Urinary bladder (tissue), 4 donors: ENCODE data around the gene TNFRSF25. TPM values are rescaled to one million over a fixed set of nuclear protein-coding genes. Genes with fewer than 3 reads are reported as not detected.
"Not testable (repeated sequence)": the region's sequence is repeated elsewhere in the genome, so short reads cannot be mapped to it uniquely, and the experiment has no call there.

ENCODE experiments used
- DNase-seq: peaks from one replicate; pipeline ENCODE4 v3.0.0-alpha.2; 2015; ENCODE audit errors: extremely low spot score
- H3K27ac ChIP-seq: one replicate; pipeline ENCODE4 v1.5.1; 2013; ENCODE audit warnings: low read depth, mild to moderate bottlenecking, moderate library complexity
- H3K36me3 ChIP-seq: one replicate; pipeline ENCODE4 v1.6.1; 2013; ENCODE audit warnings: mild to moderate bottlenecking, moderate library complexity; ENCODE audit not compliant: insufficient read depth
- H3K4me1 ChIP-seq: one replicate; pipeline ENCODE4 v1.6.1; 2013; ENCODE audit warnings: mild to moderate bottlenecking, moderate library complexity; ENCODE audit not compliant: insufficient read depth
- H3K4me3 ChIP-seq: one replicate; pipeline ENCODE4 v1.5.1; 2013; ENCODE audit warnings: low read depth, low read length
- WGBS: extraction: QIAGEN DNeasy Blood & Tissue Kit; methylation state at CpG from one replicate; pipeline ENCODE4 v1.1.7; 2013; 5-methylcytosine and 5-hydroxymethylcytosine counted together
- polyA plus RNA-seq: library from polyadenylated mRNA; stranded (reverse); fragments of 200-250 nt; gene quantifications from one replicate; pipeline ENCODE4 v1.2.3, GENCODE V29; 2013
- total RNA-seq: library from RNA; depleted of rRNA; stranded (reverse); fragments of >200 nt; gene quantifications from one replicate; pipeline ENCODE4 v1.2.3, GENCODE V29; 2014
- donor health status: healthy with polysubstance abuse.
- donor health status: healthy.

Gene TNFRSF25
- total and polyA plus RNA-seq, 2 donors, result 4.3 to 7.1 TPM

DNA sequence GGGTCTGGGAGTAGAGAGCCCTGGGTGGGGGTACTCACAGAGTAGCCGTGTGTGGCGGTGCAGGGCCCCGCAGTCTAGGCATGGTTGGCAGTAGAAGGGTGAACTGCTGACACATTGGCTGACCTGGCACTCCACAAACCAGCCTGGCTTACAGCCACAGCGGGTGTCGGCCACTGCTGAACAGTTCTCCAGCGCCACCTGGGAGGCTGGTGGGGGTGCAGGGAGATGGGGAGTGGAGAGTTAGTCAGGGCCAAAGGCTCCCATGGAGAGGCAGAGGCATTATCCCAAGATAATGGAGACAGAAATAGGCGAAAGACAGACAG, 1.5 kb downstream of the TNFRSF25 start:
- H3K4me1 ChIP-seq, result no peaks in the 10 kb centered on the region
- WGBS, result 91% methylated on average over 7 of the region's 7 CpGs
- no peak overlapping the region for H3K27ac ChIP-seq
- no peaks in the 10 kb centered on the region for H3K36me3 ChIP-seq
- no peak for DNase-seq
- H3K4me3 ChIP-seq, result no peak overlapping the region

- Histone ChIP-seq H3K36me3 (no peaks in the 10 kb centered on the region), H3K4me3 (no peak overlapping the region), H3K27ac (no peak overlapping the region), H3K4me1 (no peaks in the 10 kb centered on the region)
- DNase-seq, result no peak
- WGBS, result 86% methylated on average over 1 of the region's 1 CpG
Observed at GRCh38 chr1:6463120-6463412, 2.9 kb downstream of the TNFRSF25 start.

GRCh38 chr1:6462412-6463119, 3.4 kb downstream of the TNFRSF25 start:
- Histone ChIP-seq H3K36me3 (no peaks in the 10 kb centered on the region), H3K4me3 (no peak overlapping the region), H3K27ac (no peak overlapping the region), H3K4me1 (no peaks in the 10 kb centered on the region)
- no peak for DNase-seq
- whole genome bisulfite sequencing, result 89% methylated on average over 13 of the region's 13 CpGs

DNA sequence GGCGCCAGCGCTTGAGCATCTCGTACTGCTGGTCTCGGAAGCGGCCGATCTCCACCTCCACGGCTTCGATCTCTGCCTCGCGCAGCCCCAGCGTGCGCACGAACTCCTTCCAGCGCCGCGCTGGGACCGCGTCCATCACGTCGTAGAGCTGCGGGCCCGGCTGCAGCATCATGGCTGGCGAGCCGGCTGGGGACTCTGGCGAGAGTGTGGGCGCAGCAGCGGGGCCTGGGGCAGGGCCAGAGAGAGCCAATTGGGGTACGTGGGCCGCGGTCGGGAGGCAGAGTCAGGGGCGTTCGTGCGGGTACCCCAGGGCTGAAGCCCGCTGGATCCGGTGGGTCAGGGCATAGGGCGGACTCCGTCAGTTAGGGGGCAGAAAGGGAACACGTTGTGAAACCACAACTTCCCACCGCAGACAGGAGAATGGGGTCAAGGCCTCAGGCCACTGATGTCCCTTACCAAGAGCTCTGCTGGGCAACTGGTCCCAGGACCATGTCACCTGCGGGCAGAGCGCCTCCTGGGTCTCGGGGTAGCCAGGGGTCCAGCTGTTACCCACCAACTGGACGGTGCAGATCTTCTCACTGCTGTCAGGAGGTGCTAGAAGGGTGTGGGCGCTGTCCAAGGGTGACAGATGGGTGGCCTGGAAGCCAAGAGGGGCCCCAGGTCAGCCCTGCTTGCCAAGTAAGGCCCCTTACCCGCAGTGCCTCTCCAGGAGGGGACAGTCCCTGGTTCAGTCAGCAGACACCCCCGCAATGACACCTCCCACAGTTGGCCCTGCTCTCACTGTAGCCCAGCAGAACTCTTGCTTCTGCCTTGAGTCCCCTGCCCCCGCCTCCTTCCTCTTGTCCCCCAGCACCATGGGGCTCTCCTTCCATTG, 4.2 kb downstream of the TNFRSF25 start:
- no peak overlapping the region for H3K4me3 ChIP-seq
- 86% methylated on average over 48 of the region's 48 CpGs for WGBS

GRCh38 chr1:6461051-6461530, 4.9 kb downstream of the TNFRSF25 start:
- 65% methylated on average over 40 of the region's 40 CpGs for WGBS
- Histone ChIP-seq H3K4me1 (no peaks in the 10 kb centered on the region), H3K27ac (no peak overlapping the region), H3K36me3 (no peaks in the 10 kb centered on the region), H3K4me3 (no peak overlapping the region)
- DNase-seq, result no peak

More for the DNA sequence above, 4.2 kb downstream of the TNFRSF25 start:
- no peaks in the 10 kb centered on the region for H3K4me1 ChIP-seq
- H3K36me3 ChIP-seq, result no peaks in the 10 kb centered on the region
- no peak overlapping the region for H3K27ac ChIP-seq
- no peak for DNase-seq

- DNase-seq, result no peak
- 25% methylated on average over 39 of the region's 39 CpGs for WGBS
Observed at GRCh38 chr1:6460301-6461050, 5.5 kb downstream of the TNFRSF25 start.

DNA sequence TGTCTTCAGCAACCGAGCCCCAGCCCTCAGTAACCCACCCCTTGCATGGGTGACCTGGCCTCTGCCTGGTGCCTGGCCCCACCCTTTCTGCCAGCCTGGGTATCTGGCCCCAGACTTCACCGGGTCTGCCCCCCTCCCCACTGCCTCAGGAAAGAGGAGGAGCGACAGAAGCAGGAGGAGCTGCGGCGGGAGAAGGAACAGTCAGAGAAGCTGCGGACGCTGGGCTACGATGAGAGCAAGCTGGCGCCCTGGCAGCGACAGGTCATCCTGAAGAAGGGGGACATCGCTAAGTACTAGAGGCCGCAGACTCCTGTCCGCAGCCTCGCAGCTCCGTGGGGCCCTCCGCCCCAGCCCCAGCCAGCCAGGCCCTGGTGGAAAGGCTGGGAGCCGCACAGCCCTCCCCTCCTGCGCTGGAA, 6.1 kb downstream of the TNFRSF25 start:
- Histone ChIP-seq H3K4me3 (peak overlapping the region; percentile 27), H3K36me3 (no peaks in the 10 kb centered on the region), H3K4me1 (no peaks in the 10 kb centered on the region), H3K27ac (no peak overlapping the region)
- no peak for DNase-seq
- WGBS, result 14% methylated on average over 18 of the region's 18 CpGs

More at GRCh38 chr1:6460301-6461050, 5.5 kb downstream of the TNFRSF25 start:
- H3K4me1 ChIP-seq, result no peaks in the 10 kb centered on the region
- peak overlapping the region; percentile 27 for H3K4me3 ChIP-seq
- no peaks in the 10 kb centered on the region for H3K36me3 ChIP-seq
- H3K27ac ChIP-seq, result no peak overlapping the region

- no peak overlapping the region for H3K27ac ChIP-seq
- DNase-seq, result no peak
- no peaks in the 10 kb centered on the region for H3K36me3 ChIP-seq
- H3K4me1 ChIP-seq, result no peaks in the 10 kb centered on the region
- no peak overlapping the region for H3K4me3 ChIP-seq
- WGBS, result 70% methylated on average over 11 of the region's 11 CpGs
Observed at GRCh38 chr1:6456800-6457466, 9.0 kb downstream of the TNFRSF25 start.

DNA sequence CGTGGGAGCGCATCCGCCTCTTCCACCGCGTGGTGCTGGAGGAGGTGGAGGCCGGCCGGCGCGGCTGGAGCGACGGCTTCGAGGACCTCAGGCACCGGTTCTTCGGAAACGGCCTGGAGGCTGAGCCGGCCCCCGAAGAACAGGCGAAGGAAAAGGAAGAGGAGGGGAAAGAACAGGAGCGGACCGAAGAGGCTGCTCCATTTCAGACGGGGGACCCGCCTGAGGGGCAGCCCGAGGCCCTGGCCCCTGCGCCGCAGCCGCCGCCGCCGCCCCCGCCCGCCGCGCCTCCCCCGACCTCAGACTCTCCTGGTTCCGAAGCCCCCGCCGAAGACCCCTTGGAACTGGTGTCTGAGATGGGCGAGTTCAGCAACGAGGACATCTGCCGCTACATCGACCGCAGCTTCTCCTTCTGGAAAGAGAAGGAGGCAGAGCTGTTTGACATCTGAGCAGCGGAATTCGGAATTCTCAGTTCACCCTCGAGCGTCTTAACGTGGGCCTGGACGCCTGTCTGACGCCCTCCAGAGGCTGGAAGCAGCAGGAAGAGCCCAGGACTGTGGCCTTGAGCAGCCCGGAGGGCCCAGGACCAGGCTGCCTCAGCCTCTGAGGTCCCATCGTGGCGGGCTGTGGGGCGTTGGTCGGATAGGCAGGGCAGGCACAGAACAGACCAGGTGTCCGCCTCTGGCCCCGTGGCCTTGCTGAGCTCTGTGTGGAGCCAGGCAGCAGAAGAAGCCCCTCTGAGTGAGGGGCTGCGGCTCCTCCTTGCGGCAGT, 10.0 kb downstream of the TNFRSF25 start:
- H3K27ac ChIP-seq, DNase-seq, H3K4me1 ChIP-seq, H3K4me3 ChIP-seq, H3K36me3 ChIP-seq: not testable (repeated sequence)
- WGBS, result 42% methylated on average over 58 of the region's 58 CpGs

- no peak overlapping the region for H3K27ac ChIP-seq
- no peak overlapping the region for H3K4me3 ChIP-seq
- DNase-seq, result no peak
- 5% methylated on average over 115 of the region's 115 CpGs for WGBS
- H3K36me3 ChIP-seq, result no peaks in the 10 kb centered on the region
- H3K4me1 ChIP-seq, result no peaks in the 10 kb centered on the region
Observed at GRCh38 chr1:6454856-6455751, 10.9 kb downstream of the TNFRSF25 start.

GRCh38 chr1:6453895-6454855, 11.8 kb downstream of the TNFRSF25 start:
- 10% methylated on average over 85 of the region's 85 CpGs for WGBS
- not testable (repeated sequence) for H3K4me1 ChIP-seq, H3K36me3 ChIP-seq, H3K27ac ChIP-seq, H3K4me3 ChIP-seq, DNase-seq
